ENCODE measurements around the gene ACP7.

DNA sequence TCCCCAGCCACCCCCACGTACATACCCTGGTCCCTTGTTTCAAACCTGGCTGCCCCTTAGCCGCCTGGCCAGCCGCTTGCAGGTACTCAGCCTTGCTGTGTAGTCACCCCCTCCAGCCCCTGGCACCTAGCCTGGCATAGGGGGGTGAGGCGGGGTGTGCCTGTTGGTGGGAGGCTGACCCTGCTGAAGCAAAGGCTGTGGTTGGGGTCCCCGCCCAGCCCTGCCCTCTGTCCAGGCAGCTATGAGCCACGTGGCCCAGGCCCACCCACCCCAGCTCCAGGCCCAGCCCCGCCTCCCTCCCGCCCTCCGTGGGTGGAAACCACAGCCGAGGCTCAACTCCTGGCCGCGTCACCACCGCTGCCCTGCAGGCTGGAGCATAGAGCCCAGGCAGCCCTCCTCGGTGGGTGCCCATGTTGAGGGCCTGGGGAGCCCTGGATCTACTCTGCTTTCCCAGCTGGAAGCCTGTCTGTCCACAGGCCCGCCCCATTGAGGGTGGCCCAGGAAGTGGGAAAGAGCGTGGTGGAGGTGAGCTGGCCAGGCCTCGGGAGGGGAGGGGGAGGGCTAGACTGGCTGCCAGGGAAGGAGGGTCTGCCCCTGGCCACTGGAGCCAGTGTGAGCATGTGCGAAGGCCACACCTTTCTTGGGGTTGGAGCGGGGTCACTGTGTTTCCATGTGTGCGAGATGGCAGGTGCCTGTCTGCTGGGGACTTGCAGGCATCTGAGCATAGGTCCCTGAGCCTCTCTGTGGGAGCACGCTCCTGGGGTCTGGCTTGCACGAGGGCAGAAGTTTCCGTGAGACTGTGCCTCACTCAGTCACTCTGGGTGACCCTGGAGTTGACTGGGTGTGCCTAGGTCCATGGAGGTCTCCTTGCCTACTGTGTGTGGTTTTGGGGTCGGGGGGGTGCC lies 72.4 kb downstream of the ACP7 start:
- TF ChIP-seq, protein P1, sequence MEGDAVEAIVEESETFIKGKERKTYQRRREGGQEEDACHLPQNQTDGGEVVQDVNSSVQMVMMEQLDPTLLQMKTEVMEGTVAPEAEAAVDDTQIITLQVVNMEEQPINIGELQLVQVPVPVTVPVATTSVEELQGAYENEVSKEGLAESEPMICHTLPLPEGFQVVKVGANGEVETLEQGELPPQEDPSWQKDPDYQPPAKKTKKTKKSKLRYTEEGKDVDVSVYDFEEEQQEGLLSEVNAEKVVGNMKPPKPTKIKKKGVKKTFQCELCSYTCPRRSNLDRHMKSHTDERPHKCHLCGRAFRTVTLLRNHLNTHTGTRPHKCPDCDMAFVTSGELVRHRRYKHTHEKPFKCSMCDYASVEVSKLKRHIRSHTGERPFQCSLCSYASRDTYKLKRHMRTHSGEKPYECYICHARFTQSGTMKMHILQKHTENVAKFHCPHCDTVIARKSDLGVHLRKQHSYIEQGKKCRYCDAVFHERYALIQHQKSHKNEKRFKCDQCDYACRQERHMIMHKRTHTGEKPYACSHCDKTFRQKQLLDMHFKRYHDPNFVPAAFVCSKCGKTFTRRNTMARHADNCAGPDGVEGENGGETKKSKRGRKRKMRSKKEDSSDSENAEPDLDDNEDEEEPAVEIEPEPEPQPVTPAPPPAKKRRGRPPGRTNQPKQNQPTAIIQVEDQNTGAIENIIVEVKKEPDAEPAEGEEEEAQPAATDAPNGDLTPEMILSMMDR (IDR thresholded peaks at IDR 0.05) = no peak
- TF ChIP-seq POLR2A (IDR thresholded peaks at IDR 0.05) (no peak), POLR2AphosphoS5 (IDR thresholded peaks at IDR 0.05) (no peak)

Data from prostate gland (tissue), 2 donors.